GM19463 (cell line): ENCODE data around the gene TMC7.
A peak's percentile ranks its signal among the peaks of the same experiment; 100 is the strongest.

Source experiments
- ATAC-seq: cut with Tn5 transposase; IDR thresholded peaks from one replicate; pipeline ENCODE4 v1.9.1; 2021; ENCODE audit warnings: mild to moderate bottlenecking, moderate library complexity; ENCODE audit not compliant: unreplicated experiment

Gene TMC7

GRCh38 chr16:19021747-19022146, 38.0 kb downstream of the TMC7 start:
- ATAC-seq: no peak

DNA sequence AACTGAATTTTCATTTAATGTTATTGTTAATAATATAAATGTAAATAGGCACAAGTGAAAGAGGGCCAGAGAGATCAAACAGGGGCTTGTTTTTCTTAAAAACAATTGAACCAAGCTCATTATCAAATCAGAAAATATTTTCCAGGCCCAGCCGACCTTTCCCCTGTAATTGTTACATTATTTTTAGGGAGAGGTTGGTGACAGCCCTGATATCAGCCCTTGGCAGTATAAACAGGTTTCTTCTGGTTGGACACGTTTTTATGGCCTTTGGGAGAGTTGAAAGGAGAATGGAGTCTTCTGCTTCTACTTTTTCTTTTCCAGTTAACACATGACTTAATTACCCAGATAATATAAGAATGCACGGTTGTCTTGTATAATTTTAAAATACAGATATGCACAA, 43.7 kb downstream of the TMC7 start:
- no peak for ATAC-seq

- ATAC-seq: no peak
Measured at GRCh38 chr16:19029980-19030379, 46.2 kb downstream of the TMC7 start.

GRCh38 chr16:19031738-19032137, 48.0 kb downstream of the TMC7 start:
- ATAC-seq: no peak

DNA sequence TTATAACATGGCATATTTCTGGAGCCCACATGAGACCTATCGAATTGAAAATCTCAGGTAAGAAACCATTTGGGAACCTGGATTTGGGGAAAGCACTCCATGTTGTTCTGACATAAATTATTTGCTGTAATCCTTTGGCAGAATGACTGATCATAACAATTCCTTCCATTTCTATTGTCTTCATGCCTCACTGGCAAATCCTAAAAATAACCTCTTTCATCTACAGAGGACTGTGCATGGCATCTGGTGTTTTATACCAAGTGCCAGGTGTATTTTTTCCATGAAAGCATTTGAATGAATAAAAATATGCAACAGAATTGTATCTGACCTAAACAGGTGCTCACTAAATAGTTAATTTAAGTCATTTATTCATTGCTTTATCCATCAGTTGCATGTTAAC, 50.0 kb downstream of the TMC7 start:
- ATAC-seq: no peak

DNA sequence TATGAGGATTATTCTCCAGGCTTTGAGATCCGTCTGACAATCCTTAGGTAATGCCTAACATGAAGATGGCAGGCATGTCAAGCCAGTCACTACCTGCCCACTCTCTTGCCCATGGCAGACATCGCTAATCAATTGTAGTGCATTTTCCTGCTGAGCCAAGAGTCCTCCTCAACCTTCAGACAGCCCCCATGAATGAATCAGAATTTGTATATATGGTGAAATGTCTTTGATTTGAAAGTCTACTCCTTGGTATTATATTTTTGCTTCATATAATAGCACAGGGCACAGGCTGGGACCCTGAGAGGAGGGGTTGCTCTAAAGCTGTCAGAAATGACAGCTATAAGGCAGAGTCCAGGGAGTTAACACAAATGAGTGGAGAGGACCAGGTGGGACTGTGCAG, 56.7 kb downstream of the TMC7 start:
- ATAC-seq: no peak

DNA sequence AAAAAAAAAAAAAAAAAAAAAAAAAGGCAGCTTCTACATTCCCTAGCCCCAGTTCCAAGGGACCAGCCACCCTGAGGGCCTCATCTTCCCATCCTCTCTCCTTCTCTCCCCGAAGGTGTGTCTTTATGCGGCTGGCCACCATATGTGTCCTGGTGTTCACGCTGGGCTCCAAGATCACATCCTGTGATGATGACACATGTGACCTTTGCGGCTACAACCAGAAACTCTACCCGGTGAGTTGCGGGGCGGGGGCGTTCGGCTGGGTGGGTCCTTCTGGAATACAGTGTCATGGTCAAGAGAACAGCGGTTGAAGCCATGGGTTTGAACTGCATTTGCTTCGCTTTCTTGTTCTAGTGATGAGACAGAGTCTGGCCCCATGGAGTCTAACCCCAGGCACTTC, 61.0 kb downstream of the TMC7 start:
- ATAC-seq: no peak

- no peak for ATAC-seq
Measured at GRCh38 chr16:19046062-19046461, 62.3 kb downstream of the TMC7 start.

- no peak for ATAC-seq
Measured at GRCh38 chr16:19062706-19063105, 79.0 kb downstream of the TMC7 start.

DNA sequence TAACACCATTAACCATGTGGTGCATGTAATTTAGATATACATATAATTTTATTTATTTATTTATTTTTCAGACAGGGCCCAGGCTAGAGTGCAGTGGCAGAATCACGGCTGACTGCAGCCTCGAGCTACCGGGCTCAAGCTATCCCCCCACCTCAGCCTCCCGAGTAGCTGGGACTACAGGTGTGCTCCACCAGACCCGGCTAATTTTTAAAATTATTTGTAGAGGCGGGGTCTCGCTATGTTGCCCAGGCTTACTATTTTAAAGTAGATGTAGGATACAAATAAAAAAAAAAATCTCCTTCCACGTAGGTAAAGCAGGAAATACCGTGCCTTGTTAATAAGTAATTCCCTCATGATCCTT, 83.2 kb downstream of the TMC7 start:
- ATAC-seq: no peak

- peak; percentile 93 for ATAC-seq
Measured at GRCh38 chr16:19067349-19068236, 83.9 kb downstream of the TMC7 start, which contains the start of gene COQ7. COQ7 (plus strand) TSS chr16:19067614; CDS start chr16:19067665, 51 bp downstream.

- no peak for ATAC-seq
Measured at GRCh38 chr16:19068237-19068815, 84.6 kb downstream of the TMC7 start.

DNA sequence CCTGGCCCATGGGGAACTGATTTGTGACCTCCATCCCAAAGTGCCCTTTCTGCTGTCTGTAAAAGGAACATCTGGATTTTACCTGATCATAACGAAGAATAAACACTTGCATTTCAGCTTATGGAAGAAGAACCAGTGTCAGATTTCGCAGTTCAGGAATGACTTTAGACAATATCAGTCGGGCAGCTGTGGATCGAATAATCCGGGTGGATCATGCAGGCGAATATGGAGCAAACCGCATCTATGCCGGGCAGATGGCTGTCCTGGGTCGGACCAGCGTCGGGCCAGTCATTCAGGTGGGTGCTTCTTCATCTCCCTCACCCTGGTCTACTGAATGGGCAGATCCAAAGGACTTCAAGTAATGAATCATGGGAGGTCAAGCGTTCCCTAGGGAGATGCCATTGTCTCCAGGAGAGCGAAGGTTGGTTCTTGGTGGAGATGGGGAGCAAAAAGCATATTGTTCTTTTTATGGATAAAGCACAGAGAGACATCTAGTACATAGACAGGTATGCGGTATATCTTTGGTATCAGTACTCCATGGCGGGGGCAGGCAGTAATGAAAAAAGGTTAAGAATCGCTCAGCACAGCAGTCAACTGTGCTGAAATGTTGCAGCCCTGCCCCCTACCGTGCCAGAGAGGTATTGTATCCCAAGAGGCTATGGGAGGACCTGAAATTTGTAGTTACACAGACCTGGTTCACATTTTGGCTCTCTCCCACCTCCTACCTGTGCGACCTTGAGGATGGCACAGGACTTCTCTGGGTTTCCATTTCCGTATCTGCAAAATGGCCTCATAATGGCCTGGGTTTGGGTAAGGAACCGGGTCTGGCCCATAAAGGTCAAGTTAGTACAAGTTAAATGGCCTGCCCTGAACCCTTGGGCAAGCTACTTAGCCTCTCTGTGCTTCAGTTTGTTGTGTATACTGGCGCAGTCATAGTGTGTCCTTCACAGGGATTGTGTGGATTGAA, 88.4 kb downstream of the TMC7 start:
- ATAC-seq: no peak

DNA sequence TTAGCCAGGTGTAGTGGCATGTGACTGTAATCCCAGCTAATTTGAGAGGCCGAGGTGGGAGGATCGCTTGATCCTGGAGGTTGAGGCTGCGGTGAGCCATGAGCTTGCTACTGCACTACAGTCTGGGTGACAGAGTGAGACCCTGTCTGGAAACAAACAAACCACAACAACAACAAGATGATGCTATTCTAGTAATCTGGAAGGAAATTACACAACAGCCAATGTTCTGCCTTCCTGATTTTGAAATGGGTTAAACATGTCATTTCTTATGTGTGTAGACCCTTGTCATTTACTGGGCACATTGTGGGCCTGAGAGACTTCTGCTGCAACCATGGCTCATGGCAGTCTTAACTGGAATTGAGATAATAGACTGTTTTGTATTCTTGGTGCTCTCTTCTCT, 89.6 kb downstream of the TMC7 start:
- ATAC-seq: no peak

- no peak for ATAC-seq
Measured at GRCh38 chr16:19073863-19074262, 90.1 kb downstream of the TMC7 start.

DNA sequence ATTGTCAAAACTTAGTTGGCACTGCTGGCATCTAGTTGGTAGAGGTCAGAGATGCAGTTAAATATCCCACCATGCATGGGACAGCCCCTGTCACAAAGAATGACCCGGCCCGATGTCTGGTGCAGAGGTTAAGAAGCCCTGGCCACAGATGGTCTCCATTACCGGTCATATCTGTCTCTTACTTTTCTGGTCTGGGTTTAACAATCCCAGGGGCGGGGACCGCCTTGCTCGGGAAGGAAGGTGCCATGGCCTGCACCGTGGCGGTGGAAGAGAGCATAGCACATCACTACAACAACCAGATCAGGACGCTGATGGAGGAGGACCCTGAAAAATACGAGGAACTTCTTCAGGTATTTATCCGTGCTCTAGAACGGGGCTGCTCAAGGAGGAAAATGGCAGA, 91.8 kb downstream of the TMC7 start:
- no peak for ATAC-seq

DNA sequence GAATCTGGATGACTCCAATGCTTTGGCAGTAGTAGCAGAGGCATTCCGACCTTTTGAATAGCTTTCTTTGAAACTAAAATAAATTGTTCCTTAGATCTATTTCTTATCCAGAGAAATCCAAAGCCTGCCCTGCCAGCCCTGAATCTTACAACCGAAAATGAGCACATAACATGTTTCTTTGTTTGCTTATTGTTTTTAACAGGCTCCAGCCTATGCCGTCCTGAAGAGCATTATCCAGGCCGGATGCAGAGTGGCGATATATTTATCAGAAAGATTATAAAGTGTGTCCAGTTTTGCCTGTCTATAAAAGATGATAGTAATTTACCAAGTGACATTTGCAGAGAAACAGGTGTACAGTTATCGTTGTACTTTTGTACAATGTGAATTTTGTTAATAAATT, 94.1 kb downstream of the TMC7 start:
- no peak for ATAC-seq

DNA sequence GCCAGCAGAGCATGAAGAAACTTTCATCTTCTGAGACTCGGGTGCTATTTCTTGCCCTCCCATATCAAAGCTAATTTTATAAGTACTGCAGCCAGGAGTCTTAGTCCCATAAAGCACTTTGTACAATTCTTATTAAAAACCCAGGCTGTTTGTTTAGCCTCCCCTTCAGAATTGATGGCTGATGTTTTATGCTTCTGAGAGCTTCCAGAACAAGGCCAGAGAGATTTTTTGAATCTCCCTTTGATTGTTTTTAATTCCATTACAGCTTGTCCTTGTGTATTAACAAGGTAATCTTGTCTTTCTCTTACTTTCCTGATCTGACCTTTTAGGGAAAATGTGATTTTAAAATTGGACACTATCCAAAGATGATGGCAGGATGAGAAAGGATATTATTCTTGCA, 99.9 kb downstream of the TMC7 start:
- no peak for ATAC-seq

- no peak for ATAC-seq
Measured at GRCh38 chr16:19084139-19084538, 100.4 kb downstream of the TMC7 start.

- no peak for ATAC-seq
Measured at GRCh38 chr16:19084879-19085278, 101.1 kb downstream of the TMC7 start.

GRCh38 chr16:19085679-19086200, 102.0 kb downstream of the TMC7 start:
- ATAC-seq: no peak
